Activated naive CD4-positive, alpha-beta T cell treated with anti-CD3 and anti-CD28 coated beads for 36 hours (primary cell): Measurements from ENCODE around the gene PCDH1. TPM values are rescaled to one million over a fixed set of nuclear protein-coding genes. Genes with fewer than 3 reads are reported as not detected.
"Not testable (repeated sequence)": the region's sequence is repeated elsewhere in the genome, so short reads cannot be mapped to it uniquely, and the experiment has no call there.

Experiments used
- CTCF ChIA-PET: fragments of 350-600 bp; sonication (Branson Sonifier 250); formaldehyde crosslinking; loops from one replicate; lab custom pipeline; 2021; ENCODE audit warnings: antibody characterized with exemption; lab: Charles Lee
- DNase-seq: peaks from one replicate; pipeline ENCODE4 v3.0.0-alpha.2; 2020
- H3K27ac Mint-ChIP-seq: one replicate; pipeline ENCODE4 v1.8.0; 2021; ENCODE audit warnings: mild to moderate bottlenecking, mixed read lengths
- H3K27me3 Mint-ChIP-seq: one replicate; pipeline ENCODE4 v1.8.0; 2021; ENCODE audit warnings: low read depth, mixed read lengths
- H3K36me3 Mint-ChIP-seq: one replicate; pipeline ENCODE4 v1.8.0; 2021; ENCODE audit warnings: low read depth, mixed read lengths
- H3K4me1 Mint-ChIP-seq: one replicate; pipeline ENCODE4 v1.8.0; 2021; ENCODE audit warnings: low read depth, mixed read lengths
- H3K4me3 Mint-ChIP-seq: one replicate; pipeline ENCODE4 v1.8.0; 2021; ENCODE audit warnings: mild to moderate bottlenecking, moderate library complexity, mixed read lengths
- H3K9me3 Mint-ChIP-seq: one replicate; pipeline ENCODE4 v1.8.0; 2021; ENCODE audit warnings: mixed read lengths
- intact Hi-C: fragments of 100-400 bp; cut with micrococcal nuclease; formaldehyde crosslinking; loops from one replicate; pipeline ENCODE4 v1.15.1; 2023
- total RNA-seq, 2 experiments: library from RNA; stranded (reverse); gene quantifications; one replicate each; pipeline ENCODE4 v1.2.3, GENCODE V29; 2021

The PCDH1 gene
- total RNA-seq, 2 experiments from 2014 or later = not detected

DNA sequence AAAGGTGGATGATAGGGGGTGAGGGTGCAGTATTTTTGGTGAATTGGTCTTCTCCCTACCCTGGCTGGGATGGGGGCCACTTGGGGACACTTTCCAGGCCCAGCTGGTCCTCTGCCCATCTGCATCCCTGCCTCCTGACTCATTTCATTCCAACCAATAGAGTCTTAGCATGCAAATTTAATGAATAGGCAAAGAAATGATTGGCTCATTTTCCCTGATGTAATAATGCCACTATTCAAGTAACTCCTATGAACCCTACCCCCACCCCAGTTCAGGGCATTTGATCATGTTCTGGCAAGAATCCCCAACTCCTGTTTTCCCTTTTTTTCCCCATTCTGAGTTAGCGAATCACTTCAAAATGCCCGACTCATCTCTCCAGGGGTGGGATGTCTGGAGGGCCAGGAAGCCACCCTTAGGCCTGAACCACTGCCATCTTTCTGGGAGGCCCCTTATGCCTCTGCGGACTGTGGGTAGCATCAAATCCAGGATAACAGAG lies 56.7 kb downstream of the PCDH1 start:
- no peak for DNase-seq
- Mint-ChIP-seq H3K27ac (no peak overlapping the region), H3K4me1 (no peaks in the 10 kb centered on the region), H3K27me3 (peaks cover 4% of the 10 kb centered on the region), H3K36me3 (no peaks in the 10 kb centered on the region), H3K9me3 (no peaks in the 10 kb centered on the region), H3K4me3 (no peak overlapping the region)
- CTCF ChIA-PET = interaction anchor here (1.1 to 1.8 kb wide), 3 partner anchors 11 to 120 kb away, joined by 3 to 6 read pairs (median 3); partner anchors contain the start of gene PCDH1
- intact Hi-C loops = no loop called here

- H3K4me3 Mint-ChIP-seq, intact Hi-C loops: not testable (repeated sequence)
- CTCF ChIA-PET = interaction anchor here (1.1 to 1.2 kb wide), 2 partner anchors 9 to 119 kb away, joined by 3 to 5 read pairs; no protein-coding TSS in a partner anchor
Measured at GRCh38 chr5:141820686-141821085, 57.5 kb downstream of the PCDH1 start.

GRCh38 chr5:141817631-141818030 lies 60.6 kb downstream of the PCDH1 start:
- Mint-ChIP-seq H3K36me3 (no peaks in the 10 kb centered on the region), H3K4me1 (no peaks in the 10 kb centered on the region), H3K27ac (no peak overlapping the region), H3K4me3 (no peak overlapping the region), H3K27me3 (peaks cover 11% of the 10 kb centered on the region), H3K9me3 (no peaks in the 10 kb centered on the region)
- CTCF ChIA-PET = interaction anchor here (0.6 to 7.4 kb wide), 3 partner anchors 15 to 354 kb away, joined by 3 to 50 read pairs (median 3); partner anchors contain the start of gene PCDH1
- DNase-seq = no peak
- intact Hi-C loops = no loop called here

More at GRCh38 chr5:141820686-141821085, 57.5 kb downstream of the PCDH1 start:
- not testable (repeated sequence) for H3K4me1 Mint-ChIP-seq, H3K27me3 Mint-ChIP-seq, DNase-seq, H3K27ac Mint-ChIP-seq, H3K36me3 Mint-ChIP-seq, H3K9me3 Mint-ChIP-seq

- no peak for DNase-seq
- Mint-ChIP-seq H3K27me3 (peaks cover 13% of the 10 kb centered on the region), H3K27ac (no peak overlapping the region), H3K9me3 (no peaks in the 10 kb centered on the region), H3K4me1 (no peaks in the 10 kb centered on the region), H3K36me3 (no peaks in the 10 kb centered on the region), H3K4me3 (no peak overlapping the region)
- CTCF ChIA-PET = interaction anchor here (1.0 to 7.4 kb wide), 9 partner anchors 8 to 225 kb away, joined by 3 to 50 read pairs (median 4); partner anchors contain the start of gene PCDH1
- intact Hi-C loops = no loop called here
Measured at GRCh38 chr5:141816598-141817399, 61.4 kb downstream of the PCDH1 start.

DNA sequence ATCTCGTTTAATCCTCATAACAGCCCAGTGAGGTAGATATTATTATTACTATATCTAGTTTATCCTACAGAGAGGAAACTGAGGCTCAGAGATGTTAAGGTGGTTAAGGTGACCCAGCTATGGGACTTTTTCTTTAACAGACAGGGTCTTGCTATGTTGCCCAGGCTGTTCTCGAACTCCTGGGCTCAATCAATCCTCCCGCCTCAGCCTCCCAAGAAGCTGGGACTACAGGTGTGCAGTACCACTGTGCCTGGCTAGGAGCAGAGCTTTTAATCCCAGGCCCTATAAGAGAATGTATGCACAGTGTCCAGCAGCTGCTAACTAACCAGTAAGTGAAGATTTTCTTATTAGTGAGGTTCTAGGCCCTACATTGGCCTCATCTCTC lies 62.4 kb downstream of the PCDH1 start:
- intact Hi-C loops = loop anchor here (2.0 kb wide), 2 partner anchors 123 to 151 kb away; no protein-coding TSS in a partner anchor
- no peaks in the 10 kb centered on the region for H3K9me3 Mint-ChIP-seq
- H3K36me3 Mint-ChIP-seq = no peaks in the 10 kb centered on the region
- H3K27me3 Mint-ChIP-seq = peaks cover 19% of the 10 kb centered on the region
- no peak for DNase-seq
- H3K27ac Mint-ChIP-seq = no peak overlapping the region
- H3K4me1 Mint-ChIP-seq = no peaks in the 10 kb centered on the region
- CTCF ChIA-PET = interaction anchor here (0.7 to 7.4 kb wide), 10 partner anchors 10 to 224 kb away, joined by 3 to 50 read pairs (median 4); partner anchors contain the start of gene PCDH1
- H3K4me3 Mint-ChIP-seq = no peak overlapping the region

DNA sequence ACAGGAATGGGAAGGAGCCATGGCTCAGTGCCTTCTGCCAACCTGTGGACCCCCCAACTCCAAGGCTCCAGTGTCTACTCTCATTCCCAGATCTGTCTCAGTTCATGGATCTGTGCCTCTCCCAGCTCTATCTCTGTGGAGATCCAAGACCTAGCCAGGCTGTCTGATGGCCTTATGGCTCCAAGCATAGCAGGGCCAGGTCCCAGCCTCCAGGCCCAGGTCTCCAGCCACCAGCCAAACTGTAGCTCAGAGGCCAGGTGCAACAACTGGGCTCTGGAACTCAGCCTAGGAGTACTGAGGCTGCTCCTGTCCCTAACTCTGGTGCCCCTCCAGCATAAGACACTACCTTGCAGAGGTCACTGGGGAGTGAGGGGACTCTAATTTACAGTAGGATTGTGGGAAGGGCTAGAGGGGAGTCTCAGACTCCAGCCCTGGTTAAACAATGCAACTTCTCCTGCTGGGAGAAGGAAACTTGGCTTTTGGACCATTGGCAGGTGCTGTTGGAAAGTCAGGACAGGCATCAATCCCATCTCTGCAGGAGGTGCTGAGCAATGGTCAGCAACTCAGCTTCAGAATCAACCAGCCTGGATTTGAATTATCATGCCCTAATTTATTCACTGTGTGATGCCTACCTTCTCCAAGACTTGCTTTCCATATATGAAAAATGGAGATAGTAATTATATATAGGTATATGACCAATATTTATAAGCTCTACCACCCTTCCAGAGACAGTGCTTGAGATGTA lies 63.0 kb downstream of the PCDH1 start:
- no peaks in the 10 kb centered on the region for H3K9me3 Mint-ChIP-seq
- H3K4me1 Mint-ChIP-seq = no peaks in the 10 kb centered on the region
- H3K27ac Mint-ChIP-seq = no peak overlapping the region
- intact Hi-C loops = loop anchor here (2.0 kb wide), 2 partner anchors 122 to 150 kb away; no protein-coding TSS in a partner anchor
- DNase-seq = no peak
- CTCF ChIA-PET = interaction anchor here (0.7 to 7.4 kb wide), 12 partner anchors 9 to 223 kb away, joined by 3 to 50 read pairs (median 6); partner anchors contain the start of gene PCDH1
- H3K36me3 Mint-ChIP-seq = no peaks in the 10 kb centered on the region
- no peak overlapping the region for H3K4me3 Mint-ChIP-seq
- H3K27me3 Mint-ChIP-seq = peaks cover 24% of the 10 kb centered on the region

GRCh38 chr5:141814064-141814964 lies 63.9 kb downstream of the PCDH1 start:
- H3K9me3 Mint-ChIP-seq = no peaks in the 10 kb centered on the region
- no peaks in the 10 kb centered on the region for H3K4me1 Mint-ChIP-seq
- H3K4me3 Mint-ChIP-seq = no peak overlapping the region
- no peak overlapping the region for H3K27ac Mint-ChIP-seq
- intact Hi-C loops = loop anchor here (1.0 to 2.0 kb wide), 5 partner anchors 65 to 150 kb away; no protein-coding TSS in a partner anchor
- DNase-seq = peak; percentile 67
- H3K27me3 Mint-ChIP-seq = peaks cover 28% of the 10 kb centered on the region
- CTCF ChIA-PET = interaction anchor here (0.6 to 7.4 kb wide), 15 partner anchors 10 to 153 kb away, joined by 3 to 50 read pairs (median 4); partner anchors contain the start of gene PCDH1
- no peaks in the 10 kb centered on the region for H3K36me3 Mint-ChIP-seq

DNA sequence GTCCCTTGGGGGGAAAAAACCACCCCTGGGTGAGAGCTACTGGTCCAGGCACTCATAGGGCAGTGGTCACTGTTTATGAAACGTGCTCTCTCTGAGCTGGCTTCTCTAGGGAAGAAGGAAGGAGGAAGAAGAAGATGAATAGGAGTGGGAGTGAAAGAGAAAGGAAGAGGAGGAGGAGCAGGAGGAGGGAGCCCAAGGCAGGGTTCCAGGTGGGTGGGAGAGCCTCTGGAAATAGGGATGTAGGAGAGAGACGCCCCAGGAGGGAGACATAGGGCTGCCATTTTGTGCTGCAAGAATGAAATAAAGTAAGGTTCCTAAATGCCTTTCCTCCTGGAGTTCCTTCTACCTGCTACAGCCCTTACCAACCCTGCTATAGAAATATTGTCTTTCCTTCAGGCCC lies 65.7 kb downstream of the PCDH1 start:
- Mint-ChIP-seq H3K4me1 (no peaks in the 10 kb centered on the region), H3K36me3 (no peaks in the 10 kb centered on the region), H3K4me3 (no peak overlapping the region), H3K27ac (no peak overlapping the region), H3K27me3 (peaks cover 40% of the 10 kb centered on the region), H3K9me3 (no peaks in the 10 kb centered on the region)
- intact Hi-C loops = no loop called here
- CTCF ChIA-PET = interaction anchor here (1.0 to 7.4 kb wide), 3 partner anchors 68 to 120 kb away, joined by 3 to 50 read pairs (median 28); partner anchors contain the start of gene PCDH1
- DNase-seq = no peak

- no peak overlapping the region for H3K27ac Mint-ChIP-seq
- no peaks in the 10 kb centered on the region for H3K36me3 Mint-ChIP-seq
- intact Hi-C loops = no loop called here
- H3K27me3 Mint-ChIP-seq = peaks cover 44% of the 10 kb centered on the region
- no peak overlapping the region for H3K4me3 Mint-ChIP-seq
- DNase-seq = peak; percentile 25
- H3K9me3 Mint-ChIP-seq = no peaks in the 10 kb centered on the region
- no peaks in the 10 kb centered on the region for H3K4me1 Mint-ChIP-seq
- CTCF ChIA-PET = interaction anchor here (0.6 to 7.4 kb wide), 15 partner anchors 9 to 874 kb away, joined by 3 to 50 read pairs (median 3); partner anchors contain the start of genes FGF1, PCDH1 and RNF14
Measured at GRCh38 chr5:141811287-141812155, 66.7 kb downstream of the PCDH1 start.

GRCh38 chr5:141810702-141811101 lies 67.5 kb downstream of the PCDH1 start:
- intact Hi-C loops = no loop called here
- Mint-ChIP-seq H3K27me3 (peaks cover 48% of the 10 kb centered on the region), H3K4me3 (no peak overlapping the region), H3K27ac (no peak overlapping the region), H3K36me3 (no peaks in the 10 kb centered on the region), H3K9me3 (no peaks in the 10 kb centered on the region), H3K4me1 (no peaks in the 10 kb centered on the region)
- CTCF ChIA-PET = interaction anchor here (0.5 to 7.4 kb wide), 10 partner anchors 9 to 559 kb away, joined by 3 to 50 read pairs (median 3); partner anchors contain the start of genes PCDH1 and RNF14
- no peak for DNase-seq
